GM18870 (cell line): Measurements from ENCODE around the gene SPATA19.

Source experiments
- ATAC-seq: cut with Tn5 transposase; IDR thresholded peaks from one replicate; pipeline ENCODE4 v1.9.1; 2021; ENCODE audit warnings: moderate library complexity; ENCODE audit not compliant: unreplicated experiment

SPATA19 gene

DNA sequence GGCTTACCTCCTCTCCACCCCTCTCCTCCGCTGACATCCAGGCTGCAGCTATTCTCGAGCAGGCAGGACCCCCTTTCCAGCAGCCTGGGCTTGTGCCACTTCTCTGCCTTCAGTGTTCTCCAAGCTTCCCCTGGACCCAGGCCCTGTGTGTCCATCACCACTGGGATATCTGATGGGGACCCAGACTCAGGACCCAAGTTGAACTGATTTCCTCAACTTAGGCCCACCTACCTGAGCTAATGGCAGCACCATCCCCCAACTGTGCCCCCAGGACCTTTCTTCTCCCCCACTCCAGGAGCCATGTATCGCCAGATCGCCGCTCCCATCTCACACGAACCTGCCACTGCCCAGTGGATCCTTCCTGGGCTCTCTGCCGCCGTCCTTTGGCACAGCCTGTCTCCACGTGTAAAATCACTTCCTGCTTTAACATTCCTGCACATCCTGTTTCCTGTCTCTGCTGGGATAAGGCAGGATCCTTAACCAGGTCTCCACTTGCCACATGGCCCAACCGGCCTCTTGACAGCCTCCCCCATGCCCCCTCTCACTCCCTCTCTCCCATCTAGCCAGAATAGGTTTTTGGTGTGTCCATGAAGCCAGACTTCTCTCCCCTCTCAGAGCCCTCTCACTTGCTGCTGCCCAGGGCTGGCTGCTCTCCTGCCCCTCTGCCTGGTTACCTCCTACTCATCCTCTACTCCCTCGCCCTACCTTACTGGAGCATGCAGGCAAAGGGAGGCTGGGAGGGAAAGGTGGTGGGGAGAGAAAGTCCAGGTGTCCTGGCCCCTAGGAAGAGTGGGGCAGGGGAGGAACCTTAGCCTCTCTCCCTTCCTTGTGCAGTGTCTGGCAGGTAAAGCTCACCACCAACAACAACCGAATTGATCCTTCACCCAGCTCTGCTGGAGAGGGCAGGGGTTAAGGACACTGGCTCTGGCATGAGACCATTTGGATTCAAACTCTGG, 9.4 kb downstream of the SPATA19 start:
- ATAC-seq = no peak

DNA sequence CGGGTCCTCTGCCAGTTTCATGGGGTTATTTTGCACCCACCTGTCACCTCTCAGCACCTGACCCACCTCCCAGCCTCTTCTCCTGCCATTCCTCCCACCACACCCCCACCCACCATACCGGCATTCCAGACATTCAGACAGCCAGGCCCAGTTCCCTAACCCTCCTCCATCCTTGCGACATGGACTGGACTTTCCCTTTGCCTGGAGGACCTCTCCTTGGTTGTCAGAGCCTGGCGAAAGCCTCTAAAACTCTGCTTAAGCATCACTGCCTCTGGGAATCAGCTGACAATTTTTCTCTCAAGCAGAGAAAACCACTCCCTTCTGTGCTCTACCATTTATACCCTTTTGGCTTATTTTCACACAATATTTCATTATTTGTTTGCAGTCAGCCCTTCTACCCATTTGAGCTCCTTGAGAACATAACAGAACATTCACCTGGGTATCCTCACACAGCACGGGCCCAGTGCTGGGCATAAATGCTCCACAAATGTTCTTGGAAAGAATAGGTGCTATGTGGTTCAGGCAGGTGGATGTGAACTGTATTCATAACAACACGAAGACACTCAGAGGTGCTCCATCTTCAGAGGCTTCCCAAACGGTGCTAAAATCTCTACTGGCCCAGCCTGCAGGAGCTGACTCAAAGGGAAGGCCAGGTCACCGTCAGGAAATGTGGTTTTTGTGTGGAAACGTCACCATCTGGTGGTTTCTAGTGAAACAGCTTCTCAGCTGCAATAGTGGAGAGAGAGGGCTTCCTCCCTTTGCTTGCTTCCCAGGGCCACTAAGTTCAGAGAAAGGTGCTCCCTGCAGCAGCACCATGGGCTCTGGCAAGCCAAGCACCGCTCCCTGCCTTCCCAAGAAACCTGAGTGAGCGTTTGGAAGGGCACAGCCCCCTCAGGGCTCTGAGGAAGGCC, 10.4 kb downstream of the SPATA19 start:
- ATAC-seq = peak; percentile 95

DNA sequence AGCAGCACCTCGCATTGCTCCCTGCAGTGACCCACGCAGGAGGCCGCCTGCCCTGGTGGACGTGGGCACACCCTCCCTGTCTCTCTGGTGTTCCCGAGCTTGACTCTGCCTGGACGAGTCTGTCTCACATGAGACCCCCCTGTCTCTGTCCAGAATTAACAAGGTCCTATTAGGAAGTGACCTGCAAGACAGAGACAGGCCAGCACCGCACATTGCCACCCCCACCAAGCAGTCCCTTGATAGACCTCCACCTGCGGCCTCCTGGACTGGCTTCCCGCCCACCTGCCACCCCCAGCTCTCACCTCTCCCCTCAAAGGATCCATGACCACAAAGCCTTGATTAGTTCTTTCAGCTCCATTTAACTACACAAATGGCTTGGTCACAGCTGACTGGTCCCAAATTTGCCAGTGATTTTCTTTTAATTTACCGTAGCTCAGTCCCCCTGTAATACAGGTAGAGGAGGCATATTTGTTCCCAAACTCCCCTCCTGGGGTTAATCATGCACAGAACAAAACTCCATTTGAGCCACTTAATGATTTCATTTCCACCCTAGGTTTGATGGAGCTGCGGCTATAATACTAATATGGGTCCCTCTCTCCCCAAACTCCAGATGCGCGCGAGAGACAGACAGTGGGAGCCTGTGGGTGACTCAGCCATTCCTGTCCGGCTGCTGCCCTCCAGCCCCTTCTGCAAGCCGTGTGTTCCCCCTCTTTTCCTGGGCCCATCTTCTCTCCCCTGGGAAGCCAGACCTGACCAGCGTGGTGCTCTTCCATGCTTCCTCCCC, 11.2 kb downstream of the SPATA19 start:
- no peak for ATAC-seq

DNA sequence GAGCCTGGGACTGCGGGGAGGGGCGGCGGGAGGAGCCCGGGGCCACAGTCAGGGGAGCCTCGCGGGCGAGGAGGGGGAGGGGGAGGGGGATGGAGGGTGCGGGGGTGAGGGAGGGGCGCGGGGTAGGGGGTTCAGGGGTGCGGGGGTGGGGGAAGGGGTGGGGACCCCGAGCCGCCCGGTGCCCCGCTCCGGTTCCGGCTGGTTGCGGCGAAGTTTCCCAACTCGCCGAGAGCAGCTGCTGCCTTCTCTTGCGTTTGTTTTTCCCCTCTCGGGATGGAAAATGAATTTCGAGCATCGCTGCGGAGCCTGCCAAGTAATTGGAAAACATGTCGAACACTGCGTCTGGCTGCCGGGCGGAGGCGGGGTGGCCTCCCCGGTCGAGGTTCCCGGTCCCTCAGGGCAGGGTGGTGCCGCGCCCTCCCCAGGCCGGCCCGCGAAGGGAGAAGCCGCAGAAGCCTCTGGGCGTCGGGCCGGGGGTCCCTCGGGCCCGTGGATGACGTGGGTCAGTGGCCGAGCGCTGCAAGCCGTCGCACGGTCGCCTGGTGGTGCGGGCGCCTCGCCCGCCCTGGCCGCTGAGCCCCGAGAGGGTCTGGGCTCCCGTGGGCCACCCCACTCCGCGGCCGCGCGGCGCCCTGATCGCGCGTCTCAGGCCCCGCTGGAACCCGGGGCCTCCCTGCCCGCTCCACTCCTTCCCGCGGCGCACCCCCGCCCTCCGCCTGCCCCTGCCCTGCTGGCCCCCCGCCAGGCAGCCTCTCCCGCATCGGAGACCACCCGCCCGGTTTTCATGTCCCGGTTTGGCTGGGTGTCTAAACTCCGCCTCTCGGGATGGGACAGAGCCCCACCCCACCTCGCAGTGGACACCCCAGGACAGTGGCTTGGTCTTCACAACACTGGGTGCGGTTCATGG, 12.1 kb downstream of the SPATA19 start:
- ATAC-seq = no peak

DNA sequence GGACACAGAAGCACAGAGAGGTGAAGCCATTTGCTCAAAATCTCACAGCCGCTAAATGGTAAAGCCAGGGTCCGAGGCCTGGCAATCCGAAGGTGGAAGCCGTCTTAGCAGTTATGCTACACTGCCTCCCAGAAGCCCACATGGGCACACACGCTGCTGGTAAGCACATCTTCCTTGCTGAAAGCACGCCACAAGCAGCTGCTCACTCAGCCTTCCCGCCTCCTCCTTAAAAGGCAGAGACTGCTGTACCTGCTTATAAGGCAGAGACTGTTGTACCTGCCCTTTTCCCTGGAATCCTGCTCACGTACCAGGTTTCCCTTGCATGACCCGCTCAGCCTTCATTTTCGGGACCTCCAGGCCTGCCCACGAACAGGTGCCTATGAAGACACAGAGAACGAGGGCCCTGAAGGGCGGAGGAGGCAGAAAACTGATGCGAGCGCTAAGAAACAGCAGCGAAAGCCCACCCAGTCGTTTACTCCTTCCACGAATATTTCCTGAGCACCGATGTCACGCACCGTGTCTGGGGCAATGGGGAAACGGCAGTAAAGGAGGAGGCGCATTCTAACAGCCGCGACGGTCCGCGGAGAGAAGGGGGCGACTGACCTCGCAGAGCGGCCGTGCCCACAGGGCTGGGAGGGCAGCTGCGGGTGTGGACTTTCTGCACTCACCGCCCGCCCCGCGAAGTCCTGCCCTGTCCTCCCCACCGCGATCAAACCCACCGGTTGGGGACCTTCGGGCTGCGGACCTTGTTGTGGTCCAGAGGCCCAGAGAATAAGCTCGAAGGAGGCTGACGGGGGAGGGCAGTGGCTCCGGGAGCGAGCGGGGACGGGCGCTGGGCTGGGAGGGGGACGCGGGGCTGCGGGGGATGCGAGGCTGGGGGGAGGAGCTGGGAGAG, 13.0 kb downstream of the SPATA19 start:
- no peak for ATAC-seq

DNA sequence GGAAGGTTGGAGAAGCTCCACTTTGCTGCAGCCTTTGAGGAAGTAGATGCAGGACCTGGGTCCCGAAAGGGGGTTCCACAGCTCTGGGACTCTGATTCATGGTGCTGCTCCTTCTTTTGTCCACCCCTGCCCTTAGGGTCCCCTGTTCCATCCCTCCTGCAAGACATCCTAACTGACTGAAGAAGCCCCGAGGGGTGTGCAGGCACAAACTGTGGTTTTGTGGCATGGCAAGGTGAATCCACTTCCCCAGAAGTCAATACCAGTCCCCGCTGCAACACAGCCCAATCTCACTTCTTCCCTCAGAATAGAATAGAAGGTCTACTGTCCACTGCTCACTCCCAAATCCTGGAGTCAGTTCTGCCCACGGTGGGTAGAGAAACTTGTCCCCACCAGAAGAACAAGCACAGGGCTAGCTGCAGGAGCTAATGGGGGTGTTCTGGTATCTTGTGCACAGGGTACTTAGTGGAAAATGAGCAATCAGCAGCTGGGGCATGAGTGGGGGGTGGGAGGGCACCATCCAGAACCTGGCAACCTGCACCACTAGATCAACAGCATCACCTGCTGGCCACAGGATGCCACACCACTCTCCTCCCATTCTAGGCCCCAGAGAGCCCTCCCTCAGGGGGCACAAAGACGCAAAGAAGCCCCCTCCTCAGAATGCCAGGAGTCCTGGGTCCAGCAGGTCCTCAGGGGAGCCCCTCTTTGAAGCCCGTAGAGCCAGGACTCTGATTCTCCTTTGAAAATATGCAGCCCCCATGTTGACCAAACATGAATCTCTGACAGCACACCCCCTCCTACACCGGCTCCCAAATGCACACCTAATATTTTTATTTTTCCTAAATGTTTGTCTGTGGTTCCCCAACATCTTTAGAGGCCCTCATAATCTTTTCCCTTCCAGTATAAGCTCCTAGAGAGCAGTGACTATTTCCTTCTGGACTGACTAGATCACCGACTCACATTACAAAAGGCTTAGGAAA, 14.1 kb downstream of the SPATA19 start:
- ATAC-seq = no peak

DNA sequence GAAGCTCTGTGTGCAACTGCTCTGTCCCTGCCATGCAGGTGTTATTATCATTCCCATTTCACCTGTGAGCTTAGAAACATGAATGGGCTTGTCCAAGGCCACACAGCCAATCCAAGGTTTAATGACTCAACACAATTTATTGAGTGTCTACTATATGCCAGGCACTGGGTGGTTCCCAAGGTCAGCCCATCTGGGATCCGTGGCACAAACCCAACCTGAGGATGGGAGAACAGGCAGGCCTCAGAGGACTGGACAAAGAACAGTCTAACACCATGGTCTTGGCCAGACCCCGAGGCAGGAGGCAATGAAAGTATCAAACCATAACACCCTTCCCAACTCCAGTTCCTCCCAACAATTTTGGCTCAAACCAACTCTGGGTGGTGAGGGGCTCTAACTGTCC, 15.7 kb downstream of the SPATA19 start:
- no peak for ATAC-seq

DNA sequence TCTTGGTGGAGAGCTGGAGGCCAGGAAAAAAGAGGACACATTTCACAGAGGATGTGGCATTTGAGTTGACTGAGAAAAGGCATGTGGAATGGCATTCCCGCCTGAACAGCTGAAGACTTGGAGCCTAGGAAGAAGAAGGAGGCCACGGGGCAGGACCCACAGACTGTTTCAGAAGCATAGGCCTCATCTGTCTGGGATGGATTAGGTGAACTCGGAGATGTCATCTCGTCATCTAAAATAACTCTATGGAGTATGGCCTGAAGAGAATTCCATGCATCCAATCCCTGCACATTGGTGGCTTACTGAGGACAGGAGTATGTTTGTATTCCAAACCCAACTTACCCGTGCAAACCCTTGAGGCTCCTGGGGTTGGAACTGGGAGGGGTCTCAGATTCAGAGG, 16.4 kb downstream of the SPATA19 start:
- ATAC-seq = no peak

DNA sequence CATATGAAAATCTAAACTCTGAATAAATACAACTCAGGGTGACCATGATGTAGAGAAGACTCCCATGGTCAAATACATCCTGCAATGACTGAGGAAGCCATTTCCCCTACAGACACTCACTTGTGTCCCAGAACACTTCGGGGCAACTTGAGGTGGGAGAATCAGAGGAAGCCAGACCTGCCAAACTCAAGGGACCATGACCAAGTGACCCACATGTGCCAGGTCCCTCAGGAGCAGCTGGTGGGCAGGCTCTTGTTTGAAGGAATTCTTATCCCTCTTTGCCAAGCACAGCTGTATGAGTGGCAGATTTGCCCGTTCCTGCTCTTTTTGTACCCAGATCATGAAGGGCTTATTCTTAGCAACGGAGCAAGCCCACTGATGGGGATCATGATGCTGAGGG, 17.8 kb downstream of the SPATA19 start:
- ATAC-seq = no peak

DNA sequence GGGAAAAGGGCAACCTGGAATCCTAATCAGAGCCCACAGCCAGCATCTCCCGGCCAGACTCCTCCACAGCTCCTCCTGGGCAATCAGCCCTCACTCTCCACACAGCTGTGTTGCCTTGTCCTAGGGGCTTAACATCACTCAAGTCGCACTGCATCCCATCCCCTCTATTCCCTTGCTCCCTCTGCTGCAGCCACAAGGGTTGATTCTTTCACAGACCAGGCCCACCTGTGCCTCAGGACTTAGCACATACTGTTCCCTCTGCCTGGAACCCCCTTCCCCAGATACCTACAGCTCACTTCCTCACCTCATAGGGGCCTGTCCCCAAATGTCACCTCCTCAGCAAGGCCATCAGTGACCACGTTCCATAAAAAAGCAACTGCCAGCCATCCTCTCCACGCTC, 18.4 kb downstream of the SPATA19 start:
- no peak for ATAC-seq

DNA sequence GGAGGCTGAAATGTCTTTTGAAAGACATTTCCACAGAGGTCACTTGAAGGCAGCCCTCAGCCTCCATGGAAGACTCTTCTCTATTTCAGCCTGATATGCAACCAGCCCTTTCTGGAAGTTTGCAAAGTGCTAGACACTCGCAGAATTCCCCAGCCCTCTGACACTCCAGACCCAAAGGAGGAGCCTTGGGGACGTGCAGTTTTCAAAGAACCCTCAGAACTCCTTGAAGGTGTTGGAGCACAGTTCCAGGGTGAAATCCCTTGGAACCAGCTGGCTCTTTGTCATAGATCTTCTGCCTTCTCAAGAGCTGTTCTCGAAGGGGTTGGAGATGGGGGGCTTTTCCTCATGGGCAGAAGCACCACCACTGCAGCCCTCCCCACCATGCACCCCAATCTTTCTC, 19.6 kb downstream of the SPATA19 start:
- ATAC-seq = no peak

DNA sequence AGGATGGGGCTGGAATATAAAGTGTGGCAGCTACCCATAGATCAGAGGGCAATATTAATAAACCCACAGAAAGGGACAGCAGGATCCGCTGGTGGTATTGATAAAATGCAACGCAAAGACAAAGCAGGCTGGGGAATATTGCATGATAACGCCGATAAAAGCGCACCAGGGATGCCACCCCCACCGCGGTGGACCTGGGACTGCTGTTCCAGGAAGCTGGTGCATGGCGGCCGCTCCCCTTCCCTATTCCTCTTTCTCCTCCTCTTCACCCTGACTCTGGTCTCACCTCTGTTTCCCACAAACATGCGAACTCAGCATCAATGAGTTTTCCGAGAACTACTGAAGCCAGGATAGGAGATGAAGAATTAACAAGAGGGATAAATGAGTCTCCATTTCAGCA, 20.2 kb downstream of the SPATA19 start:
- ATAC-seq = no peak

DNA sequence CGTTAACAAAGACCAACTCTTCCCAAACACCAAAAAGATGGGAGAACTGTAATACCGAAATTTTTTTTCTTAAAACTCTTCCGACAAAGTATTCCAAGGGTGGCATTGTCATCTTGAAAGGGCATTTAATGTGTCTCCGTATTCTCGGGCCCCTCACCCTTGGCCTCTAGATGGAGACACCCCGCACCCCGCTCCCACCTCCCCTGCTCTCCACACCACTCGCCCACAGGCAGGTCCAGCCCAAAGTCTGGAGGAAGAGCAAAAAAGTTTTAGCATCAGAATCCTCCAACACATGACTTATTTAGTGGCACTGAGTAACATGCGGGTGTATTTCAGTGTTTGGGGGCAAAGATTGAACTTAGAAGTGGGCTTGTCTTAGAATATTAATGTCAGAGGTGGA, 20.7 kb downstream of the SPATA19 start:
- no peak for ATAC-seq

DNA sequence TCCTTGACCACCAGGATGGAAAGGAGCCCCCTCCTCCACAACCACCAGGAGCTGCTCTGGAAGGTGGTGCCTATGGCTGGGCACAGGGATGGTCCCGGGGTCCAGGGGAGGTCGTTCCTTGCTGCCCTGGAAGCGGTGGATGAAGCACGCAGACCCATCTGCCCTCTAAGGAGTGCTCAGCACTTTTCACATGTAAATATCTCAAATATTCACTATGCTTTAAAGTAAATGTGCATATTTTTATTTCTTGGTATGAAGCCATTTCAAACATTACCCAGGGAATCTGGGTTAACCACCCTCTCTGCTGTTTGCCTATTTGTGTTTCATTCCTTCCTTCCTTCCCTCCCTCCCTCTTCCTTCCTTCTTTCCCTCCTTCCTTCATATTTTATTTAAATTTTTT, 21.7 kb downstream of the SPATA19 start:
- ATAC-seq = no peak

DNA sequence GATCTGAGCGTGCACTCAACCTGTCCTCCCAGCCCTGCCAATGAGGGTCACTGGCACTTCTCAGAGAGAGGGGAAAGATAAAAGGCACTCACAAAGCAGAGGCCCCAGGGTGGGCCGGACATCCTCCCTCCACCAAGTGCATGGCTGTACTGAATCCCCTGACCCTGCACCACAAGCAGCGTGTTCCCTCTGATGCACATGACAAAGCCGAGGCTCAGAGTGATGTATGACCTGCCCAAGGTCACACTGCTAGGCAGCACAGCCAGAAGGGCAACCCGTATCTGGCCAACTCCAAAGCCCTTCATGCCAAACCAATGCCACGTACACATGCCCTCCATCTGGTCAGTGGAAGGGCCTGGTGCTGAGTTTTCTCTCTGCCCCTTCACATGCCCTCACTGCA, 22.1 kb downstream of the SPATA19 start:
- ATAC-seq = no peak

DNA sequence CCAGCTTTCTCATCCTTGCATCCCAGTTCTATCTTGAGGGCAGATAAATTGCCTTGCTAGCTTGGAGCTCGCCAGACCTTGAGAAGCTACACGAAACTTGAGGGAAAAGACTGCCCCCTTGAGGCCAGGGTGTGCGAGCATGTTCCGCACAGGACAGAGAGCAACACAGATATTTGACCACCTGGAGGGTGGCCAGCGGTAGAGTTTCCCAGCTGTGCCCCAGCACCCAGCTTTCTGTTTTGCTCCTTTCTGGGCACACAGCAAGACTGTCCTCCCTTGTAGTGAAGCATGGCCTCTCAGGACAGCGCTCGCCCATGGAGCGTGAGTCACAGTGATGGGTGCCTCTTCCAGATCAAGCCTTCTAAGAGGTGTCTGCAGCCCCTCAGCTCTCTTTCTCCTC, 23.5 kb downstream of the SPATA19 start:
- ATAC-seq = peak; percentile 50

DNA sequence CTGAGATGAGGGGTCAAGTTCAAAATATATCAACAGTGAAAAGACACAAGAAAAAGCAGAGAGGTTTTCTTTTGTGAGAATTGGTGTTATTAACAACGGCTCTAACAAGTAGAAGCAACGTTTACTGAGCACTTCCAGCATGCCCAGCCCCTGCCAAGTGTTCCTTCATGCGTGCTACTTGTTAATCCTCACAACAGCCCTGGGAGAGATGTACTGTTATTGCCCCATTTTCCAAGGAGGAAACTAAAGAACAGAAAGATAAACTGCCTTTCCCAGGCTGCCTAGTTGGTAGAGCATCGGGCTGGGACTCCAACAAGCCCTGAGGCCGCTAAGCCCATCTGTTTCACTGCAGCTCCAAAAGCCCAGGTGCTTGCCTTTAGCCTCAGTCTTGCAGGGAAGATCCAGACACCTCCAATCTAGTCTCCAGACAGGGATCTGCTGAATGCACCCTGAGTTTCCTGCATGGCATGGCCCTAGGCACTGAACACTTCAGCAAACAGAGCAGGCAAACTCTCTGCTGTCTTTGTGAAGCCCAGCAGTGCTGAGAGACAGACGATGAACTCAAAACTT, 25.5 kb downstream of the SPATA19 start:
- no peak for ATAC-seq

DNA sequence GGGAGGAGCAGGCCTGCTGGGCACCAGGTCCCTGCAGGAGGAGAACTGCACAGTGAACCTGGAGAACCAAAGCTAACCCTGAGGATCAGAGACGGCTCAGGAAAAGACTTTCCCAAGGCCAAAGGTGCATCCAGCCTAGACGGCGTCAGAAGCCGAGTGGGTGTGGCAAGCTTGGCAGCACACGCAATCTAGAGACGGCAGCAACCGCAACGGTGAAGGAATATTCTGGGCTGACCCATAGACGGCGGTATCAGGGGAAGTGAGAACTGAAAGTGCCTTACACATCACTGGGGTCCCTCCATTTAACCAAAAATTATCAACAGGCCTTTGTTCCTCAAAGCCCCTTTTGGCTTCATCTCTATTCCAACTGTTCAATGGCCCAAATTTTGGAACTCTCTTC, 26.2 kb downstream of the SPATA19 start:
- no peak for ATAC-seq
